CD4-positive, alpha-beta T cell treated with Interleukin-4 for 4 hours (primary cell): ENCODE results near the gene NCOA6.

Source experiments
- DNase-seq: peaks from one replicate; pipeline ENCODE4 v3.0.0-alpha.2; 2020

The NCOA6 gene

DNA sequence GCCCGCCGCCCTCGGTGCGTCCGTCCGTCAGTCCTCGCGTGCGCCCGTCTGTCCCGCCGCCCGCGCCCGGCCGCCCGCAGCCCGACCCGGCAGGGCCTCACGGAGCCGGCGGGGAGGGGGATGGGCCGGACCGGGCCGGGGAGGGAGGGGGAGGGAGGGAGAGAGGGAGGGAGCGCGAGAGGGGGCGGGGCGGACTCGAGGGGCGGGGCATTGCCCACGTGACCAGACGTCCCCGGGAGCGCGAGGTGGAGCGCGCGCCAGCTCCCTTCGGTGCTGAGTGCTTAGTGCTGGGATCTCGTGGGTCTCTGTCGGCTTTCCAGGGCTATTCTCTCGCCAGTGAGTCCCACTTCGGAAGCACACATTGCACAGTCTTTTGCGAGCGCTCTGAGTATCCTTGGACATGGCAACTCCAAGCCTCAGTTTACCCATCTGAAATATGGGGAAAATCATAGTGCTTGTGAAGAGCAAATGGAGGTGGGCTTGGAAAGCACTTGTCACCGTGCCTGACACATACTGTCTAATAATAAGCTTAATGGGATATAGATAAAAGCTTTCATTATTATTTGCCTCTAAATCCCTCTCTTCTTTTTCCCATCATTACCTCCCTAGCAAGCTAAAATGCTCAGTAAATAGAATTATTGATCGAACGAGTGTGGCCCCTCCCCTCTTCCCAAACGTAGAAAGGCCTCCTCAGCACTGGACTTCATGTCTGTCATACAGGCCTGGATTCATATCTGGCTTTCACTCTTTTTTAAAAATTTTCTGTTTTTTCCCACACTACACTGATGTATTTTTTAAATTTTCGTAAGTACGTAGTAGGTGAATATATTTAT, at the start of gene NCOA6:
Gene NCOA6 (minus strand): TSS at position 122 of the 833 bp plus-strand sequence. CDS start 43,296 bp downstream, outside the sequence.
- peak; percentile 79 for DNase-seq

DNA sequence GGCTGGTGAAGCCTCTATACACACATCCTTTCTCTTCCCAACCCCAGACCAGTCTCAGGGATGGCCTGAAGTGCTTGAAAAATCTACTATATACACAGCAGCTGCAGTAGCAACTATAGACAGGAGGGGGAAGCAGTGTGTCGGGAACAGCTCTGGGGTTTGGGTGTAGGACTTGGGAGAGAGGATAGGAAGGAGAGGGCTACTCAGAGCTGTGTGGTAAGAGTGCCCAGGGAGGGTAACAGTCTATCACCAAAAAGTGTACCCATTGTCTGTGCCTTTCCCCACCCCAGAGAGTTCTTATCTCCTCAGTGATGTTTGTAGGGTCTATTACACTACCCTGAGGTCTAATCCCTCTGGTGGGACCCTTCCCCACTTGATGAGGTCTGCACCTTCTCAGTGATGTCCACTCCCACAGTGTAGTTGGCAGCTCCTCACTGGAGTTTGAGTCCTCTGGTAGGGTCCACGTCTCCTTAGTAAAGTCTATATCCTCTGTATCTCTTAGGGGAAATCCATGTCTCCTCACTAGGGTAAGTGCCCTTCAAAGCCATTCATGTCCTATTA, 48.7 kb upstream of the NCOA6 start:
- DNase-seq = peak; percentile 48

DNA sequence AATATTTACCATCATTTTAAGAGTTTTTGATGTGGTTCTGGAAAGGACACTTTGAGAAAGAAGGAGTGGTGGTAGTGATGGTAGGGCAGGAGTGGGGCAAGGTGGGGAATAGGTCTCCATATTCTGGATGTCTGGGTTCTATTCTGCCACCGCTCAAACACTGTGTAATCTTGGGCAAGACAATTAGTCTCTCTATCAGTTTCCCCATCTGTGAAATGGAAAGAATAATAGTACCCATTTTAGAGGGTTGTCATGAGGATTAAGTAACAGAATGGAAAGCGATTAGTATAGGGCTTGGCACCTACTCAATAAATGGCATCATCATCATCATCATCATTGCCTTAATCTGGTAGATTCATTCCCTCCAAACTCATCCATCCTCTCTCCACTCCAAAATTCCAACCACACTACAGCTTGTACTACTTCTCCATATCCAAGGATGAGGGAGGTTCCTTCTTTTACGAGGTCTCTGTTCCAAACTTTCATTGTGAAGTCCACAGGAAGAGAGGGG, 48.2 kb upstream of the NCOA6 start:
- no peak for DNase-seq

DNA sequence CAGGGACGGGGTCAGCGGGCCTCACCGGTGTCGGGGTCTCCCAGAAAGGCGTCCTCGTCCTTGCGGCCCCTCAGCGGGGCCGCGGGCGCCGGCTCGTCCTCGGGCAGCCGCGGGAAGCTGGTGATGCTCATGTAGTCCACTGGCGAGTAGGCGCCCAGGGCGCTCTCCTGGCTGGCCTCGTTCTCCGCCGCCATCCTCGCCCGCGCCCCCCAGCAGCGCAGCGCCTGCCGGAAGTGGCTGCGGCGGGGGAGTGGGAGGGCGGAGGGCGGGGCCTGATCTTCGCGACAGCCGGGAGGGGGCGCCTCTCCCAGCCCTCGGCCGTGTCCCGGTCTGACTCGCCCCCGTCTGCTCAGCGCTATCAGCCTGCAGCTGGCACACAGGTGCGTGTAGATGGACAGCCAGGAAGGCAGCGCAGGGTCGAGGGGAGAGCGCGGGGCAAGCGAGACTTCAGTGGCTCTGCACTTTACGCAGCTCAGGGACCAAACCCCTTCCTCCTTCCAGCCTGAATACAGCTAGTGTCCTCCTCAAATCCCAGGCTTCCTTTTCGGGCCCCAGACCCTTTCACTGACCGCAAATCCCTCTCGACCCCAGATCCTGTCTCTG, 47.3 kb upstream of the NCOA6 start, which contains the start of gene GGT7:
Gene GGT7 (minus strand): TSS at position 235 of the 603 bp plus-strand sequence. CDS start 41 bp downstream, at position 194.
- DNase-seq = peak; percentile 78

DNA sequence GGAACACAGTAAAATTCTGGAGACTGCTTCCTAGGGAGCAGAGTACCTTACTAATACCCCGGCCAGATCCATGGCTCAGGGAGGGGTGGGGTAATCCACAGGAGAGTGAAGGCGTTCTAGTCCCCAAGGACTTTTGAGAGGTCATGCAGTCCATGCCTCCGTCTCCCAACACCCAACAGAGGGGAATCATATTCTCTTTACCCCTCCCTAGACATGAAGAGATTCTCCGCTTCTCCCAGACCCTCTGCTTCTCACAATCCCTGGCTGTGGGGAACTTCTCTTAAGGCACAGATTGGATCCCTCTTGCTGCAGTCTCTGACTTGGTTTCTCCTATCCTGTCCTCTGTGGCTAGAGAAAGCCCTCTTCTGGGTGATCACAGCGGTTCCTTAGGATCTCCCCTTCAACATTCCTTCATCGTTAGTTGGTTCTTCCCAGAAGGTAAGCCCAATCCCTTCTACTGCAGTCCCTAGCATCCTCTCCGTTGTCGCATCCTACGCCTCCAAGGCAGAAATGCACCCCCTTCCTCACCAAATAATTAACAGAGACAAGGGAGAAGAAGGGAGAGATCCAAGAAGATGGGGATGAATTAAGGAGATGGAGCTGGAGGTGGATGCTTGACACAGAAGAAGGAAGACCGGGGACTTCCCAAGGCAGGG, 46.6 kb upstream of the NCOA6 start:
- no peak for DNase-seq

DNA sequence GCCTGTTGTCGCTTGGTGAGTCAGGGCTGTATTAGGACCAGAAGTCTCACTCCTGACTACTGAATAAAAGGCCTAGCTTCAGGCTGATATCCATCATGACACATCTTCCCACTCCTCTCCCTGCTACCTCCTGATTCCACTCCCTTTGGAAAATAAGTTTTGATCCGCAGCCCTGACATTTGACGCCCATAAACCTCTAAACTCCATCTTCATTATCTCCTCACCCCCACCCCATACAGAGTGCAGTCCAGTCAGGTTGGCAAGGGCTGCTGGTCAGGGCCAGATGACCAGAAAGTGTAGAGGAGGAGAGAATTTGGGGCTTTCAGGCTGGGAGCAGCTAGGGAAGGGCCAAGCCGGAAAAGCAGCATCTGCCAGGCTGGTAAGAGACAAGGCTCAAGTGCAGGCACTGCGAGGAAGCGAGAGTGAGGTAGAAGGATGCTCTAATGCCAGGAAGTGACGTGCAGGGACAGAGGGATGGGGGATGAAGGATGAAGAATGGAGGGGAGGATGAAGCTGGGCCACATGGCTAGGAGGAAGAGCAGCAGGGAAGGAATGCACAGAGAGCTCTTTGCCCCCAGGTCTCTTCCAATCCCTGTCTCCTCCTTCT, 46.0 kb upstream of the NCOA6 start:
- DNase-seq = no peak

DNA sequence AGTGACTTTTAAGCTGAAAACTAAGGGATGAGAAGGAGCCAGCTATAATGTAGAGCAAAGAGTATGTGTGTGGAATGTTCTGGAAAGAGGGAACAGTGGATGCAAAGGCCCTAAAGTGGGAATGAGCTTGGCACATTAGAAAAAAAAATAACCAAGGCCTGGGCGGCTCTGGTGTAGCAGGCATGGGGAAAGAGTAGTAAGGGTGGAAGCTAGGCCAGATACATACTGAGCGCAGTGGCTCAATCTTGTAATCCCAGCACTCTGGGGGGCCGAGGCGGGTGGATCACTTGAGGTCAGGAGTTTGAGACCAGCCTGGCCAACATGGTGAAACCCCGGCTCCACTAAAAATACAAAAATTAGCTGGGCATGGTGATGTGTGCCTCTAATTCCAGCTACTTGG, 38.8 kb upstream of the NCOA6 start:
- DNase-seq = no peak

DNA sequence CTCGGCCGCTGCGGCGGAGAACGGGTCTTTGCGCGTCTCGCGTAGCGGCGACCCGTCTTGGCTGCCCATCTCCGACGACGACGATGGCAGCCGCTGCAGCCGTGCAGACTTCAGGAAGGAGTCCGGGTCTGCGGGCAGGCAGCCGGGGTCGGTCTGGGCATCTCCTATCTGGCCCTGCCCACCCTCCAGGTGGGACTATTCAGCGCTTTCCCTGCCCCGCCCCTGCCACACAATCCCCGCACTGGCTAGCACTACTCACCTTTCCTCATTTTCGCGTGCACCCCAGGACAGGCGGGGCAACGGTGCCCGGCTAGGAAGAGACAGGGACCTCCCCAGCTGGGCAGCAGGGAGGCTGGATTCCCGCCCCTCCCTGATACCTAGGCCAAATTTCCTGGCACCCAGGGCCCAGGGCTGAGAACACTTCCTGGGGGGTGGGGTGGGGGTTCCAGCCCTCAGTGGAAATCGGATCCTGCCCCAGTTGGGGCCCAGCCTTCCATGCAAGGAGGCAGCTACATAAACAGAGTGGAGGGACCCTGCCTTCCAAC, 38.0 kb upstream of the NCOA6 start:
- DNase-seq = no peak

DNA sequence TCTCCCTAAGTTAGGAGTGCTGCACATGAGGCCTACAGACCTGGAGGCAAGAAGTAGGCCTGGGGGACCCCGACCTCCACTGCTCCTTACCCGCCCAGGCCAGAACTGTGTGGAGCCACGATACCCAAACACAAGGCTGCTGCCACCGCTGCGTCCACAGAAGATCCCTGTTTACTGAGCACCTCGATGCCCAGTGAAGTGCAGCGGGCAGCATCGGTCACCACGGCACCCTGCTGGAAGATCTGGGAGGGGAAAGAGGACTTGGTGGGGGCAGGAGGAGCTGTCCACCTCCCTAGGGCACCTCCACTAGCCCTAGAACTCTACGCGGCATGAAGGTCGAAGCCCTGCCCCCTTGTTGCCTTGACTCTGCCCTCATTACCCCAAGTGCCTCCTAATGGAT, 37.3 kb upstream of the NCOA6 start:
- DNase-seq = no peak

DNA sequence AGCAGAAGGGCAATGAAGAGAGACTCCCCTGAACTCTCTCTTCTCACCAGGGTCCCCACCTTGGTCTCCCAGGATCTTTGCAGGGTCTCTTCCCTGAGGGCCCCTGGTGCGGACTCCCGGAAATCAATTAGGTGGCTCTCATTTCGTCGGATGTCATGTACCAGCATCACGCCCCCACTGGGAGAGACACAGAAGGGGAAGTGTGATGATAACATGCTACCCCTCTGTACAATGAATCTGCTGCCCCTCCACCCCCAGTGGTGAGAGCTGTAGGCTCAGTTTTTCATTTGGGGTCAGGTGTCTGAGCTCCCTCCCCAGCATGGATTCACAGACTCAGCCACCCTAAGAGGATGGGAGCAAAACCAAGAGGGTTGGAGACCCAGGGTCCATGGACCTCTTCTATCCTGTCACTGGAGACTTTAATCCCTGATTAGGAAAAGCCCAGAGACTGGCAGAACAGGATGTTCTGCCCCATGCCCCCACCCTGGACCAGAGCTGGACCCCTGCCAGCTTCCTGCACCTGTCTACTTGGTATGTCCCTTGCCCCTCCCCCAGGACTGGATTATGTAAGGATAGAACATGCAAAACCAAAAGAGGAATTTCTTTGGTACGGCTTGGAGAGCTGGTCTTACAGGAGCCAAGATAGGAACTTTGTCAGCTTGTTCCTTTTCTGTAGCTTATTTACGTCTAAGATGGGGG, 36.1 kb upstream of the NCOA6 start:
- no peak for DNase-seq

DNA sequence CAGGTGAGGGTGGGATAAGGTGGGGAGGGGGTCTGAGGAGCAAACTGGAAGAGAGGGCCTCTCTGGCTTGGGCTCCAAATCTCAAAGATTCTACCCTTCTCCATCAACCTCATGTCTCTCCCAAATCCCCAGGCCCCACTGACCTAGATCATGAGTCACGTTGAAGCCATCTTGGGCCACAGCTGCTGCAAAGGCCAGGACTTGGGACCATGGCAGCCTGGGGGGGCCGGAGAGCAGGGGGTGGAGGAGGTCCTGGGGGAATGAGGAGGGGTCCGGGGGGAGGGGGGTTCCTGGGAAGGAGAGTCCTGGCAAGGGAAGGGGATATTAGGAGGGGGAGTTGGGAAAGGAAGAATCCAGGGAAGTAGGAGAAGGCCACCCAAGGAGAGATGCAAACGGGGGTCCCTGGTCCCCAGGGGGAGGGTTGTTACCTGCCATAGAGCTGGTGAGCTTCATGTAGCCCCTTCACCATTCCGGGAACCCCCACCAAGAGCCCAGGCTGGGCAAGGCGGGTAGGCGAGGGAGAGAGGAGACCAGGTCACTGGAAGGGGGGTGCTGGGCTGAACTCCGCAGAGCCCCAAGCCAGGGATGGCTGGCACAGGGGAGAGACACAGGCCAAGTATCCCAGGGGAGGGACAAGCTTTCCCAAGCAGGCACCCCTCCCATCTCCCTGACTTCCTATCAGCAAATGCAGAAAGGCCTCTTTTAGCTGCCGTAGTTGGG, 34.5 kb upstream of the NCOA6 start:
- no peak for DNase-seq

DNA sequence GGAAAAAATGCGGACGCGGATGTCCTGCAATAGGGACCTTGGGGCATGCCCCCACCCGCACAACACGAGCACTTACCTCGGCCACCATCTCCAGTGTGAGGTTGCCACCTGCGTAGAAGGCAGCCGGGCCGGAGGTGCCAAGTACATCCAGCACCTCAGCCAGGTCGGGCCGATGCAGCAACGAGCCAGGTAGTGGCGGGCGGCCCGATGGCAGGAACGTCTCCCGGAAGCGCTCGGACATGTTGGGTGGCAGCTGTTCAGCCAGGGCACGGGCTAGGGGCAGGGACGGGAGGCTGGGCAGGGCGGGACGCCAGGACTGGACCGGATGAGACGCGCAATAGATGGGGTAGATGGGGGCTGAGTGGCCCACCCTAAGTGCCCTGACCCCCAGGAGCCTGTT, 33.9 kb upstream of the NCOA6 start:
- no peak for DNase-seq

DNA sequence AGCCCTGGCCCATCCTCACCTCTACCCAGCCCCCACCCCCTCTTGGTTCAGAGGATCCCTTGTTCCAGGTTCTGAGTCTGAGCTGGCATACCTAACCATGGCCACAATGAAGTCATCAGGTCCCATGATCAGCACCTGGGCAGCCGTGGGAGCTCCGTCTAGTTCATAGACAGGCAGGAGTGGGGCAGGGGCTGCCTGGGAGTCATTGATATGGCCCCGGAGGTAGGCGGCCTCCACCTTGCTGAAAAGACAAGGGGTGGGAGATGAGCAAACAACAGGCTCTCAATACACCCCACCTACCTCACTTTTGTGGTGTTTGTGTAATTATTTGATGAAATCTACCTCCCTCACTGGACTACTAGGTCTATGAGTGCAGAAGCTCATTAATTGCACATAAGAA, 26.8 kb upstream of the NCOA6 start:
- DNase-seq = no peak

DNA sequence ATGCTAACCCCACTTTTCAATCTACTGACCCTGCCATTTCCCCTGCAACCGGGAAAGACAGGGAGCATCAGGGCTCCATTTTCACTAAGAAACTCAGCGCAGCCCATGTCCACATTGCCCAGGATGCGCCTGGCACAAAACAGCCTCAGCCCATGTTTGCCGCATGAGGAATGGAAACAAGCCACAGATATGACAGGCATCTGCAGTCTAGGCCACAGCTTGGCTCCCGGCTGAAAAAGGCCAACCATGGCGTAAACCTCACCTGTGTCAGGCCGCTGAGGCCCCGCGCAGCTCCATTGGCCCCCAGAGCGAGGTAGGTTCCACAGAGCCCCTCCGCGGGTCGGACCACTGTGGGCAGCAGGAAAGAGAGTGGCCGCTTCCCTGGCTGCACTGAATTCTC, 25.5 kb upstream of the NCOA6 start:
- DNase-seq = no peak

DNA sequence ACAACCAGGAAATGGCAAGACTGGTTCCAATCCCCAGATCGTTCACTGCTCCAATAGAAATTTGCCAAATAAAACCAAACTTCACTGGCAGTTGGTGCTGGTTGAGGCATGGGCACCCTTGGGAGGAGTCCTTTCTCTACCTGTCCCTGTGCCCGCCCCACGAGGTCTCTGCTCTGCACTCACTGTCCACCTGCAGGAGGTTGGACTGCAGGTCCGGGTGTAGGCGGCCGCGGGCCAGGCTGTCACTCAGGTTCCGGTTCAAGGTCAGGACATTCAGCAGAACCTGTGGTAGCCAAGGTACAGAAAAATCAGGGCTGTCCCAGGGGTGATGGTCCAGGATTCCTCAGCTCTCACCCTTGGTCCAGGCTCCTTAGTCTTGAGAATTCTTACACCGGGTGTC, 24.3 kb upstream of the NCOA6 start:
- DNase-seq = no peak

DNA sequence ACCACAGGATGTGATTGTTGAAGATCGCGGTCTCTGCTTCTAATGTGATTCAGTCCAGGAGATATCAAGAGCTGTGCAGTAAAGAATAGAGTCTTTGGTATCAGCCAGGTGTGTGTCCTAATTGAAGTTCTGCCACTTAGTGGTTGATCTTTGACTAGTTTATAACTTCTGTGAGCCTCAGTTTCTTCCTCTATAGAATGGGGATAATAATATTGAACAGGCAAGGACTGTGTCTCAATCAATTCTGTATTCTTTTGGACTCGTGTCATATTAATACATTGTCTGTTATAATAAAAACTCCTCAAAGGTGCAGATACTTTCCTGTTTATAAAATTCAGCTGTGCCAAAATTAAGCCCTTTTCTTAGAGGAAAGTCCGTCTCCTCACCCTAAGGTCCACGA, 23.1 kb upstream of the NCOA6 start:
- DNase-seq = no peak

DNA sequence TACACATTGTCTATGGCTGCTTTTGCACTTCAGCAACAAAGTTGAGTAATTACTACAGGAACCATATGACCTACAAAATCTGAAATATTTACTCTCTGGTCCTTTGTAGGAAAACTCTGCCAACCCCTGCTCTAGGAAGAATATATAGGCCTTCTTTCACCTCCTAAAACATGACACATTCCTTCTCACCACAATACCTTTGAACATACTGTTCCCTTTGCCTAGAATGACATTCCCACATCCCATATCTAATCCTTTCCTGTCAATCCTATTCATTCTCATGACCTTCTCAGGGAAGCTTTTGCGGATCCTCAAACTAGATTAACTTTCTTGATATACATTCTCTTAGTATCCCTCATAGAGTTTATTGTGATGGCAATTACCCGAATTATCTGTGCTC, 18.0 kb upstream of the NCOA6 start:
- DNase-seq = no peak

DNA sequence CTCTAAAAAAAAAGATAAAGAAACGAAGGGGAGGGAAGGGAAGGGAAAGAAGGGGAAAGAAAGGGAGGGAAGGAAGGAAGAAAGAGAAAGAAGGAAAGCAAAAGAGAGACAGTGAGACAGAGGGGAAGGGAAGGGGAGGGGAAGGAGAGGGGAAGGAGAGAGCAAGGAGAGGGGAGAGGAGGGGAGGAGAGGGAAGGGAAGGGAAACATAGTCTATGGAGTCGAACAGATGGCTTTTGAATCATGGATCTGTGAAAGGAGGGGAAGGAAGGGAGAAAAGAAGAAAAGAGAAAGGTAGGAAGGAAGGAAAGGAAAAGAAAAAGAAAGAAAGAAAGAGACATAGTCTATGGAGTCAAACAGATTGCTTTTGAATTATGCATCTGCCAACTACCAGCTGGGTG, 16.7 kb upstream of the NCOA6 start:
- DNase-seq = no peak

DNA sequence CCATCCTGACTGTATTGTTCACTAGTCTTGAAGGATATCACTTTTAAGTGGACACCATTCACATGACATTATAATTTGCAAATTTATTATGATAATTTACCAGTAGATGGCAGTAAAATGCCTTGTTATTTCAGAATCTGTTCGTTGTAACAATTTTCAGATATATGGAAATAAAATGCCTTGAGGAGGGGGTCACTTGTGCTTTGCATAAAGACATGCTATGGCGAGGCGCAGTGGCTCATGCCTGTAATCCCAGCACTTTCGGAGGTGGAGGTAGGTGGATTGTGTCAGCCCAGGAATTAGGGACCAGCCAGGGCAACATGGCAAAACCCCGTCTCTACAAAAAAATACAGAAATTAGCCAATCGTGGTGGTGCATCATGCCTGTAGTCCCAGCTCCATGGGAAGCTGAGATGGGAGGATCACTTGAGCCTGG, 9.0 kb upstream of the NCOA6 start:
- peak; percentile 56 for DNase-seq

DNA sequence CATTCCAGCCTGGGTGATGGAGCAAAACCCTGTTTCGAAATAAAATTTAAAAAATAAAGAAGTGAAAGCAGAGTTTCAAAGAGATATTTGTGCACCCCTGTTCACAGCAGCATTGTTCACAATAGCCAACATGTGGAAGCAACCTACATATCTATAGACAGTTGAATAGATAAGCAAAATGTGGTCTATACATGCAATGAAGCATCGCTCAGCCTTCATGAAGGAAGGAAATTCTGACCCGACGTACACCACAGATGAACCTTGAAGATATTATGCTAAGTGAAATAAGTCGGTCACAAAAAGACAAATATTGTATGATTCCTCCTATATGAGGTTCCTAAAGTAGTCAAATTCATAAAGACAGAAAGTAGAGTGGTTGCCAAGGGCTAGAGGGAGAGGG, 6.5 kb upstream of the NCOA6 start:
- DNase-seq = no peak

DNA sequence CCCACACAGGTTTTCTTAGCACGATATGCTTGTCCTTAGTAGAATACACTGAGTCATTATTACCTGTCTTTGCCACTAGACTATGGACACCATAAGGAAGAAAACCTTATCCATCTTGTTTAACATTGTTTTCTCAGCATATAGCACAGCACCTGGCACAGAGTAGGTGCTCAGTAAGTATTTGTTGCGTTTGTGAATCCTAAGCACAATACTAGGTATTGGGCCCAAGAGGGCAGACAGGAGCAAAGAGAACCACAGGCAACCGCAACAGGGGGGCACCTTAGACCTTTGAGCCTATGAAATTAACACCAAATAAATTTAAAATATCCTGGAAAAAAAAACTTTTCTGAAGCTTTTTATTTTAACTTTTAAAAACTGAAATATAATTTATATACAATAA, 3.7 kb upstream of the NCOA6 start:
- no peak for DNase-seq
